GM19397 (cell line): ENCODE measurements around the gene DACH2.
A peak's percentile ranks its signal among the peaks of the same experiment; 100 is the strongest.
"Not testable (repeated sequence)": the region's sequence is repeated elsewhere in the genome, so short reads cannot be mapped to it uniquely, and the experiment has no call there.

ENCODE experiments used
- ATAC-seq: cut with Tn5 transposase; IDR thresholded peaks from one replicate; pipeline ENCODE4 v1.9.1; 2021; ENCODE audit warnings: mild to moderate bottlenecking, moderate library complexity; ENCODE audit not compliant: unreplicated experiment

Gene DACH2

DNA sequence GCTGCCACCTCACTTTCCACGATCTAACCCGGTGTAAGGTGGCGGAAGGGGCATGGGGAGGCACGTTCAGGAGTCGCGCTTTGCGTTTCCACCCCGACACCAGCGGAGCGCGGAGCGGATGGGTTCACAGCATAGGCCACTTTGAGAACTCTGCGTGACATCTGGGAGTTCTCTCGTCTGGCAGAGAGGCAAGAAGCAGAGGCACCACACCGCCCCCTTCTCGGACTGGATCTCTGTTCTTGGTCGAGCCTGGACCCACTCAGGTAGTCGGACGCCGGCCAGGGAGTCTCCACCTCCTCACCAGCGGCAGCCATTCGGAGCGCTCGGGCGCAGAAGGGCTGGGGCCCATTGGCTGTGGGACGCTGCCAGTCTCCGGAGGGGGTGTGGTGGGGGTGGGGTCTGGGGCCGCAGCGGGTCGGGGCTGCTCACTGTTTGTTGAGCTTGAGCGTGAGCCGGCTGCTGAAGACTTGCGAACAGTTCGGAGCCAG lies at the start of gene DACH2:
Gene DACH2, plus strand, starts transcription at position 428 of the 488 bp plus-strand sequence.
- peak; percentile 99 for ATAC-seq

DNA sequence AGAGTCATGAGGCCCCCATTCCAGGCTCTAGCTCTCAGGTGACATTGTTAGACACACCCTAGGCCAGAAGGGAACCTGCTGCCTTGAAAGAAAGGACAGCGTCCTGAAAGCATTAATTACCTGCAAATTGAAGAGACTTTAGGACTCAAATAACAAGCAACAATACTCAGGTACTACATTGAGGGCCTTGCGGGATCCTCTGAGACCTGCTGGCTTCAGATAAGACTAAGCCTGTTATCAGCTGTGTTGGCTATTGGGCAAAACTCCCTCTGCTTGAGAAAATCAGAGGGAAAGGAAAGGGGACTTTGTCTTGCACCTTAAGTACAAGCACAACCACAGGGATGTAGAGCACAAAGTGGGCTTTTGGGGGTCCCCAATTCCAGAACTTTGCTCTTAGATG lies 45.9 kb upstream of the DACH2 start:
- ATAC-seq: no peak

DNA sequence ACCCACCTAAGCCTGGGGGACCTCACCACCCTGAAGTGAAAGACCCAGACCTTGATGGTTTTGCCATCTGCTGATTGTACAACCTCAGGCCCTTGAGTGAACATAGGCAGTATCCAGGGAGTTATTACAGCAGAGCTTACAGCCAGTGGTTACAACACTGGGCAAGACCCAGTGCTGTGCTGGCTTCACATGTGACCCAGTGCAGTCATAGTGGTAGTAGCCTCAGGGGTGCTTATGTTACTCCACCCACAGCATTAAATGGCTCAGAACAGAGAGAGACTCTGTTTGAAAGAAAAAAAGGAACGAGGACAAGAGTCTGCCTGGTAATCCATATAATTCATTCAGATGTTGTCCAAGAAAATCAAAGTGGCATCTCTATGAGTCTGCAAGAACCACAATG lies 45.2 kb upstream of the DACH2 start:
- no peak for ATAC-seq

DNA sequence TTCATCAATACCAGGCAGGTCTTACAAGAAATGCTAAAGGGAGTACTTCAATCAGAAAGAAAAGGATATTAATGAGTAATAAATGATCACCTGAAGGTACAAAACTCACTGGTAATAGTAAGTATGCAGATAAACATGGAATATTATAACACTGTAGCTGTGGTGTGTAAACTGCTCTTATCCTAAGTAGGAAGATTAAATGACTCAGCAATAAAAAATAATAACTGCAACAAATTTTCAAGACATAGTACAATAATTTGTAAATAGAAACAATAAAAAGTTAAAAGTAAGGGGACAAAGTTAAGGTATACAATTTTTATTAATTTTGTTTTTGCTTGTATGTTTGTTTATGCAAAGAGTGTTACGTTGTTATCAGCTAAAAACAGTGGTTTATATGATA lies 43.7 kb upstream of the DACH2 start:
- no peak for ATAC-seq

DNA sequence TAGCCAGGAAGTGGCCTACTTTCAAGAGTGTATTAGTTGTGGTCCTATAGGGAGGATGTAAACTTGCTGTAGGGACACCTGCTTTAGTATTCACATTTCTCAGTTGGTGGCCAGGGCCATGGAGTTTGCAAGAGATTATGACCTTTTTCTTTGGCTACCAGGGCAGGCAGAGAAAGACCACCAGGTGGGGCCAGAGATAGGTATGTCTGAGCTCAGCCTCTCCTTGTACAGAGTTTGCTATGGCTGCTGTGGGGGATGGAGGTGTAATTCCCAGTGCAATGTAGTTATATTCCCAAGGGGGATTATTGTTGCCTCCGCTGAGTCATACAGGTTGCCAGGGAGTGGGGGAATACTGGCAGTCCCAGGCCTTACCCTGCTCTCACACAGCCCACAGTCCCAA lies 26.3 kb upstream of the DACH2 start:
- no peak for ATAC-seq

DNA sequence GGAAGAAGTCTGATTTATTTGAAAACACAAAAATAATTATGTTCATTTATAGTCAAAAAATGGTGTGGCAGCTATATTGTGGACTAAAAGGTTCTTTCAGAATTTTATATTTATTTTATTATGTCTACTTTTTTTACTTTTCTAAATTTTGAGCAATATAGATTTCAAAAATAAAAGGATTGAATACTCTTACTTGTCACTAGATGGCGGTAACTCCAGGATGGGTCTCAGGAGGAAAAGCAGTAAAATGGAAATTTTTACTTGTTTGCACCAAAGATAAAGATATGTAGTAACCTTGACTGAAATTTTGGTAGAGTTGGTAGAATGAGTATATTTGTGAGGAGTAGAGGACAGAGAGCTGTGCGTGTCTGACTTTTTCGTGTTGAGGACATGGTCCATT lies 14.5 kb upstream of the DACH2 start:
- ATAC-seq: no peak

DNA sequence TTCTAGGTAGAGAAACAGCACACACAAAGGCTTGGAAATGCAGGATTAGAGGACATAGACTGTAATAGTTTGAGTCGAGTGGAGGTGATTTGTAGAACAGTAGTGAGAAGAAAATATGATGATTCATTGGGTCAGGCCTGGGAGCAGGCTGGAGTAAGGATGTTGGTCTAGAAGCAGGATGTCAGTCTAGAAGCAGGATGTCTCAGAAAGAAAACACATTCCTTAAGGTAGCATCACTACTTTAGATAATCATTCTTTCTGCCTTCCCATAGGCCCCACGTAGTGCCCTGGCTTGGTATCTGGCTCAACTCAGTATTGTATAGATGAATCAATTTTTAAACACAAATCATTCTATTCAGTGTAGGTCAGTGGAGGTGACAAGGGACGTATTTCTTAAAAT lies 11.2 kb upstream of the DACH2 start:
- no peak for ATAC-seq

DNA sequence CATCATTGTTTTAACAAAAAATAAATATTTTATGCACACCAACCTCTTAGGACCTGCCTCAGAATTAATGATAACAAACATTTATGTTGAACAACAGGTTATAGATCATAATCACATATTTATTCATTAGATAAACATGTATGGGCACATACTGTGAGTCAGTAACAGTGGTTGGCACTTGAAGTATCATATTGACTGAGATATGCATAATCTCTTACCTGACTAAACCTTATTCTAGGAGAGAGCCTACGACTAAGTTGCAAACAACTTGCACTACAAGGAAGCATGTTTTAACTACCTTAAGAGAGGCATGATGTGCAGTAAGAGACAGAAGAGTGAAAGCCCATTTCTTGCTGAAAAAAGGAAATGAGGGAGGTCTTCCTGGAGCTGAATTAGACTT lies 6.5 kb upstream of the DACH2 start:
- ATAC-seq: no peak

DNA sequence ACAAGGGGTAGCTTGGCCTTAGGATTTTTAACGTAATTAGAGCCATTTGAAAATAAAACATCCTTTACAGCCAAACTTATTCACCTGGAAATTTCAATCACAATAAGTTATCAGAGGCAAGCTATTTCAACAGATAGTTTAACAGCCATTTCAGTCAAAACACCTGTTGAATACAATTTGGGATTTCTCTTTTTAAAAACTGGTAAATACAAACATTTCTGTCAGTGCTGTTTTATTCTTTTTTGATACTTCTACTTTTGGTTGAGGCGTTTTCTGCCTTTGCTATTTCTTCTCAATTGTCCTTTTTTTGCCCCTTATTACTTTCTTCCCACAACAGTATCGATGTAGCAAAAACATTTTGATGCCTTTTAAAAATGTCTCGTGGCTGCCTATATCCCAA lies 2.1 kb upstream of the DACH2 start:
- ATAC-seq: no peak

DNA sequence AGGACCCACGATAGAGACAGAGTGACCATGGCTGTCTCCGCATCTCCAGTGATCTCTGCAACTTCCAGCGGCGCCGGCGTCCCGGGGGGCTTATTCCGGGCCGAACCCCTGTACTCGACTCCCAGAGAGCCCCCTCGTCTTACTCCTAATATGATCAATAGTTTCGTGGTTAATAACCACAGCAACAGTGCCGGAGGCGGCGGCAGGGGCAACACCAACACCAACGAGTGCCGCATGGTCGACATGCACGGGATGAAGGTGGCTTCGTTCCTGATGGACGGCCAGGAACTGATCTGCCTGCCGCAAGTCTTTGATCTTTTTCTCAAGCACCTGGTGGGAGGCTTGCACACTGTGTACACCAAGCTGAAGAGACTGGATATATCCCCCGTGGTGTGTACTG lies 343 bp downstream of the DACH2 start:
- ATAC-seq: no peak

DNA sequence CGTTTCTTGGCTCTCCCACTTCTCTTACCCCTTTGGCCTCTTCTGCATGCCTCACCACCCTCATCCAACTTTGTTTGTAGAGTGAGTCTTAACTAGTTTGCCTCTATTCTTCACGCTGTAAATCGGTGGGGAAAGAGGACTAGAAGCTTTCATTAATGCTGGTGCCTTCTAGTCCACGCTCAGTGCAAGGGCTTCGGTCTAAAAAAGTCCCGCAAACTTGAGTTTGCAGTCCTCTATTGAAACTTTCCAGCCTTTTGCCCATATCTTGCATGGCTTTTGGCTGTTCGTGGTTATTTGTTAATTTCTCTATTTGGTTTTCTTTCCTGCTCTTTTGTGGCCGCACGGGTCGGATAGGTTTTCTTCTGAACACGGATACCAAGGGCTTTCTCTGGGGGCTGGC lies 868 bp downstream of the DACH2 start:
- no peak for ATAC-seq

DNA sequence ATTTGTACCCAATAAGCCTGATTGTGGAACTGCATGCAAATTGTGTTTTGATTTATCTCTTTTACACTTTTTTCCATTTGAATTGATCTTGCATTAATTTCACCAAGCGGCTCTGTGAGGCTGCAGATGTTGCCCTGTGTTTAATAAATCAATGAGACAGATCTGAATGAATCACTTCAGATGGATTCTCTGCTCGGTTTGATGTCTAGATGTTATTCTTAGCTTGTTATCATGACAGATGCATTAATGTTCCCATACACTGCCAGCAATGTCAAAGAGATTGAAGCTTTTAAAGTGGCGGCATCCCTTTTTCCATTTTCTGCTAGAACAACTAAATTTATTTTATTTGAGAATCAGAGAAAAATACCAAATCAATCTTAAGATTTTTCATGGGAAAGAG lies 6.3 kb downstream of the DACH2 start:
- no peak for ATAC-seq

DNA sequence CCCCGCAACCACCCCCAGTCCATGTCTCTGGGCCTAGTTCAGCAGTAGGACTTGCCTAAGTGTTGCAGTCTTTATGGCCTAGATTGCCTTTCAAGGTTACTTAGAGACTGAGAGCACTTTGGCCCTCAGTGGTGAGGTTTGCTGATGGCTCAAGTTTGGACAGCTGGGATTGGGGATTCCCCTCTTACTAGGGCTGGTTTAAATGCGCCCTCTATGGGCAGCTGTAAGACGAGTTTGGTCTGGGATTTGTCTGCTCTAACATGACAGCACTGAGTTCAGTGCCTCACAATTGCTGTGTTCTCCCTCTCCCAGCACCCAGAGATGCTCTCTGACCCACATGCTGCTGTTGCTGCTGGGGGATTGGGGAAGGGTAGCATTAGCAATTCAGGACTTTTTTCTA lies 23.1 kb downstream of the DACH2 start:
- ATAC-seq: no peak

DNA sequence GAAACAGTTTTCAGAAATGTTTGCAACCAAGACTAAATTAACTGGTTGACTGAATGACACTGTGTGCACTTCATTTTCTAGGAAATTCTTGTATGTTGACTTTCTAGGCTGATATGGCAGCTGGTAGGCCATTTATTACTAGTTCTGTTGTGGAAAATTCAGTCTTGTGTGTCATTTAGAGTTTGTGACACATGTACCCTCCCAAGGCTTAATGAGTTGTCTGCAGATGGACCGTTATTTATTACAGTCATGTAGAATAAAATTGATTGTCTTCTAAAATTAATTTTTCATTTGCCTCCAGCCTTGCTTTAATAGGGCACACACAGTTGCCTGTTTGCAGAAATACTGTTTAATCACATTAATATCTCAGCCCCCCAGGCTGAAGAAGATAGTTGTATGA lies 30.7 kb downstream of the DACH2 start:
- no peak for ATAC-seq

DNA sequence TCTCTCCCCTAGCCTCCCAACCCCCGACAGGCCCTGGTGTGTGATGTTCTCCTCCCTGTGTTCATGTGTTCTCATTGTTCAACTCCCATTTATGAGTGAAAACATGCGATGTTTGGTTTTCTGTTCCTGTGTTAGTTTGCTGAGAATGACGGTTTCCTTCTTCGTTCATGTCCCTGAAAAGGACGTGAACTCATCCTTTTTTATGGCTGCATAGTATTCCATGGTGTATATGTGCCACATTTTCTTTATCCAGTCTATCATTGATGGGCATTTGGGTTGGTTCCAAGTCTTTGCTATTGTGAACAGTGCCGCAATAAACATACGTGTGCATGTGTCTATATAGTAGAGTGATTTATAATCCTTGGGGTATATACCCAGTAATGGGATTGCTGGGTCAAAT lies 33.1 kb downstream of the DACH2 start:
- ATAC-seq: not testable (repeated sequence)

DNA sequence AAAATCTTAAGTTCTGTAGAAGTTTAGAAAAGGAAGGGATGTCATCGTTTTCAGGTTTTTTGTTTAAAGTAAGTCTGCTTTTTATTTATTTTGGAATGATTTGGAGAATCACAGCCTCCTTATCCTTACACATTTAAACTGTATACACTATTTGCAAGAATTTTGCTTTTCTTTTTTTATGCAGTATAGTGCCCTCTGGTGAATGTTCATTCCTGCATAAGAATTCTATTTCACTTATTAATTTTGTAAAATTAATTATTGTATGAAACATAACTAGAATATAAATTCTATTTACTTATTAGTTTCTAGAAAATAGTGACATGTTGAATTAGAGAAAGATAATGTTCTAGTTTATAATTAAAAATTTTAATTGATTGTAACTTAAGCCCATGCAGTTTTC lies 44.6 kb downstream of the DACH2 start:
- no peak for ATAC-seq

DNA sequence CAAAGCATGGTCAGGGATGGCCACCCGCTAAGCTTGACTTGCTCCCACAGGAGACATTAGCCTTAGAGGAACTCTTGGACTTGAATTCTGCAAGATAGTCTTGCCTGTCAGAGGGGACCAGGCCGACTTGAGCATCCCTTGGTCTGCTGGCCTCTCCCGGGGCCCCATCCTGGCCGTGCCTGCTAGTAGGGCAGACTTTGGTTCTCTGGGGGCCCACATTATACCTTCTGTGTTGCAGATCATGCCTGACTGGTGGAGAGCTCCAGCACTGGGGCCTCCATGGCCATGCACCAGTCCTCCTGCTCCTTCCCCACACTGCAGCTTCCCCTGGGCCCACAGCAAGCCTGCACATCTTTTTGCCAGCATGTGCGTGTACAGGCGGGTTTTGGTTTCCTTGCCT lies 46.5 kb downstream of the DACH2 start:
- ATAC-seq: no peak

DNA sequence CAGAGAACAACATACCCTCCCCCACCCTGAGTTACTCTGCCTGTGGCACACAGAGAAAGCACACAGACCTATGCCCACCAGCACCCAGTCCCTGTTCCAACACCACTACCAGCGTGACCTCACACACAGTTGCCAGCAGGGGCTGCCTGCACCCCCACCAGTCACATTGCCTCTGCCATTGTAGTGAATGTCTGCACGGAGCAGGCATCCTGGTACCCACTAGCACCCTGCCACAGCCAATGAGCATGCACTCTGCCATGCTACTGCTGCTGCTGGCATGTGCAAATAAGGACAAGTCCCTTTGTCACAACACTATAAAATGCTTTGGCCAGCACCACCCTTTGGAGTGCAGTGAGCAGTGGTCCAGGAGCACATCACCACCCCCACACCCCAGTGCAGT lies 47.1 kb downstream of the DACH2 start:
- ATAC-seq: no peak

DNA sequence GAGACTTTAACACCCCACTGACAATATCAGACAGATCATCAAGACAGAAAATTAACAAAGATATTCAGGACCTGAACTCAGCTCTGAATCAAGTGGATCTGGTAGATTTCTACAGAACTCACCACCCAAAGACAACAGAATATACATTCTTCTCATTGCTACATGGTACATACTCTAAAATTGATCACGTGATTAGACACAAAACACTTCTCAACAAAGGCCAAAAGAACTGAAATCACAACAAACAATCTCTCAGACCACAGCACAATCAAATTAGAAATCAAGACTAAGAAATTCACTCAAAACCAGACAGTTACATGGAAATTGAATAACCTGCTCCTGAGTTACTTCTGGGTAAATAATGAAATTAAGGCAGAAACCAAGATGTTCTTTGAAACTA lies 49.6 kb downstream of the DACH2 start:
- no peak for ATAC-seq

DNA sequence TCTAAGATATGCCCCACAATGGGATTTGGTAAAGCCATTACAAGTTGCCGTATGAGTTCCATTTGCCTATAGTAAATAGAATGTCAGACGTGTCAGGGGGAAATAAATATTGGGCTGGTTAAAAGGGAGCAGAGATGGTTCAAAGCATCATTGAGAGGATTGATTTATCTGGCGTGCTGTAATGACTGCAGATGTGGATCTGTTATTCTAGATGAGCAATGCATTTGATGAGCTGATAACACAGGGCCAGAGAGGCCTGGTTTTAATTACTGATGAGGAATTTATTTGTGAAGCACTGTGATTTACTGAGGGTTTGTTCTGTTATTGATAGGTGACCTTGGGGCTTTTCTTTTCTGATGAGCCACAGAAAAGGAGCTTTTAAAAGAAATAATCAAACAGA lies 62.5 kb downstream of the DACH2 start:
- ATAC-seq: no peak

DNA sequence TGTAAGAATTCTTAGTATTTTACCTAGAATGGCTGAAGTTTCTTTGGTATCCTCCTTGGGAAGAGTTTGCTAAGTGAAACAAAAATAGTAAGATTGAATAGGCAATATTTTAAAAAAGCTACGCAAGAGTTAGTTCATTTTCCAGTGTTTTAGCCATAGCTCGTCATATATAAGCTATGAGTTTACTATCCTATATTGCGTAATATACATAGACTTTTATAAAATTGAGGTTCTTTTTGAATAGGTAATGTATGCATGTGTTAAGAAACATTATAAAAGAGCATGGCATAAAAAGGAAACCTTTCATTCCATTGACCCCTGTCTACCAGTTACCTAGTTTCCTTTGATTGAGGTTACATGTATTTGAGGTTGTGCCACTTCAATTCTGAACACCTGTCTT lies 67.0 kb downstream of the DACH2 start:
- no peak for ATAC-seq

DNA sequence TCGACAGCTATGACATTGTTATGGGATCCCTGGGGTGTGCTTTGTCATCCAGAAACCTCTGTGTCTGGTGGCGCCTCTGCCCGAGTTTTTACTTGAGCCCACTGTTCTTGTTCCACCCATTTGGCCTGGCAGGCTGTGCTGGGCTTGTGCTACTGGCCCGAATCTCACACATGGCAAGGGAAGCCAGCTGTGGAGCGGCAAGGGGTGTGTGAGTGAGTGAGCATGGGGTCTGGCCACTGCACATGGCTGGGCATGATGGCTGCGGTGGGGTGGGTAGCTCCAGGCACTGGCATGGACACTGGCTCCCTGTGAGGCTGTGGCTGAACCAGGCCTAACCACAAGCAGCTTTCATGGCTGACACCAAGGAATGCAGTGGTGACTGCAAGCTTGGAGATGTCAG lies 89.2 kb downstream of the DACH2 start:
- ATAC-seq: no peak

DNA sequence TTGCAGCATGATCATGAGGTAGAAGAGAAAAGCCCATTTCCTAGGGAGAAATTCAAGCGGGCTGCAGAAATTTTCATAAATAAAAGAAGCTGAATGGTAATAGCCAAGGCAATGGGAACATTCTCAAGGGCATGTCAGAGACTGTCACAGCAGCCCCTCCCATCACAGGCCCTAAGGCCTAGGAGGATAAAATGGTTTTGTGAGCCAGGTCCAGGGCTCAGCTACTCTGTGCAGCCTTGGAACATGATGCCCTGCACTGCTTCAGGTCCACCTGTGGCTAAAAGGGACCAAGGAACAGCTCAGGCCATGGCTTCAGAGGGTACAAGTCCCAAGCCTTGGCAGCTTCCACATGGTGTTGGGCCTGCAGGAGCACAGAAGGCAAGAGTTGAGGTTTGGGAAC lies 93.3 kb downstream of the DACH2 start:
- ATAC-seq: no peak

DNA sequence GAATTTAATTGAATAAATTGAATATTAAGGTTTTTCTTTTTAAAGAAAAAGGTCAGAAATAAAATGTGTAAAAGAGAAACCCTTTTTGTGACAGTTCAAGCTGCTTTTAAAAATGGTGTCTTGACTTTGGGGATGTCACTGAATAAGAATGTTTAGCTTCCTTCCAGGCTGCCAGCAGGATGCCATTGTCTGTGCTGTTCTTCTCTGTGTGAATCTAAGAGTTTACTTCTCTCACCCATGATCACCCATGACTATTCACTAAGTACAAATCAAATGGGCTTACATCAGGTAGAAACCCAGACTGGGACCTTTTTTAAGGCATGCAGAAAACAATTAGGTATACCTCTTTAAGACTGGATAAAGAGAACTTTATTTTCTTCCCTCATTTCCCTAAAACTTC lies 115.3 kb downstream of the DACH2 start:
- no peak for ATAC-seq
